Fibroblast of lung (primary cell): ENCODE data around the gene NHLRC2.

Experiments used
- CTCF ChIP-seq, 2 donors: IDR thresholded peaks in 1 of 2; conservative IDR thresholded peaks in 1 of 2; 1 replicate in 1 of 2; 2 replicates in 1 of 2; pipeline ENCODE4 v1.5.1; 2011 to 2012; ENCODE audit warnings: low read length in 2 of 2, control low read depth in 1 of 2, inconsistent platforms in 1 of 2, low read depth in 1 of 2, mild to moderate bottlenecking in 1 of 2
- EZH2 ChIP-seq: IDR thresholded peaks from 2 replicates; pipeline ENCODE4 v1.5.1; 2012; ENCODE audit warnings: low read length, control low read depth, mild to moderate bottlenecking; ENCODE audit errors: missing control alignments

GRCh38 chr10:113947184-113948041 lies 93.0 kb downstream of the NHLRC2 start:
- TF ChIP-seq CTCF (conservative IDR thresholded peaks at IDR 0.05 in 1 of 2, IDR thresholded peaks at IDR 0.05 in 1 of 2; ENCODE audit: low read depth in 1 of 2, low read length in 2 of 2) (no peak), EZH2 (no peak)
